ENCODE data around the gene PICALM.

The PICALM gene

DNA sequence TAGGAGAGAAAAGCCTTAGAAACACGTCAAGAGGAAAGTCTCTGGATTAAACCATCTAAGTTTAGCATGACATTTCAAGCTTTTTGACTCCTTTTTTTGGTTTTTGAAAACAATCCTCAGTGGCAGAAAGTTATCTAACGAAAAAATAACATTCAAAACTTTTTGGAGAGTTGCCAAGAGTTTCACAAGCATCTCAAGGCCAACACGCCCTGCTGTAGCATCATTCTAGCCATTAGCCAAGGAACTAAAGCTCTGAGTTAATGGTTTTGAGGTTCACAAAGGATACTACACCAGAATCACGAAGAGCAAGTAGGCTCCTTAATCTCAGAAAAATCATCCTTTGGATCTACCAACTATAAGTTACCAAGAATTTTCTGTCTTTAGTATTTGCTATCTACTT lies 94.8 kb downstream of the PICALM start:
- TF ChIP-seq, protein P1, sequence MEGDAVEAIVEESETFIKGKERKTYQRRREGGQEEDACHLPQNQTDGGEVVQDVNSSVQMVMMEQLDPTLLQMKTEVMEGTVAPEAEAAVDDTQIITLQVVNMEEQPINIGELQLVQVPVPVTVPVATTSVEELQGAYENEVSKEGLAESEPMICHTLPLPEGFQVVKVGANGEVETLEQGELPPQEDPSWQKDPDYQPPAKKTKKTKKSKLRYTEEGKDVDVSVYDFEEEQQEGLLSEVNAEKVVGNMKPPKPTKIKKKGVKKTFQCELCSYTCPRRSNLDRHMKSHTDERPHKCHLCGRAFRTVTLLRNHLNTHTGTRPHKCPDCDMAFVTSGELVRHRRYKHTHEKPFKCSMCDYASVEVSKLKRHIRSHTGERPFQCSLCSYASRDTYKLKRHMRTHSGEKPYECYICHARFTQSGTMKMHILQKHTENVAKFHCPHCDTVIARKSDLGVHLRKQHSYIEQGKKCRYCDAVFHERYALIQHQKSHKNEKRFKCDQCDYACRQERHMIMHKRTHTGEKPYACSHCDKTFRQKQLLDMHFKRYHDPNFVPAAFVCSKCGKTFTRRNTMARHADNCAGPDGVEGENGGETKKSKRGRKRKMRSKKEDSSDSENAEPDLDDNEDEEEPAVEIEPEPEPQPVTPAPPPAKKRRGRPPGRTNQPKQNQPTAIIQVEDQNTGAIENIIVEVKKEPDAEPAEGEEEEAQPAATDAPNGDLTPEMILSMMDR (IDR thresholded peaks at IDR 0.05; ENCODE audit: low read depth, low read length), result no peak
- no peaks in the 10 kb centered on the region for H3K4me1 ChIP-seq
- peaks cover 25% of the 10 kb centered on the region for H3K36me3 ChIP-seq

DNA sequence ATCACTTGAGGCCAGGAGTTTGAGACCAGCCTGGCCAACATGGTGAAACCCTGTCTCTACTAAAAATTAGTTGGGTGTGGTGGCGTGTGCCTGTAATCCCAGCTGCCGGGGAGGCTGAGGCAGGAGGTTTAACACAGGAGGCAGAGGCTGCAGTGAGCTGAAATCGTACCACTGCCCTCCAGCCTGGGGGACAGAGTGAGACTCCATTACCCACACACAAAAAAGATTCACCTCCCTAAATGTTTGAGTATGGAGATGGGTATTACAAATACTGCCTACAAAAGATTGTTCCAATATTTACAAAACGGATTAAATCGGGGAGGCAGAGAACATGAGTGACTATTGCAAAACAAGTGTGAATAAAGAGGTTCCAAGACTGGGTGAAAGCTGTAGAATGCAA lies 98.3 kb downstream of the PICALM start:
- H3K4me3 ChIP-seq (ENCODE audit: low read depth, low read length), result no peak overlapping the region
- peaks cover 25% of the 10 kb centered on the region for H3K36me3 ChIP-seq

More for the DNA sequence above, 94.8 kb downstream of the PICALM start:
- no peak overlapping the region for H3K4me3 ChIP-seq (ENCODE audit: low read depth, low read length)
- no peaks in the 10 kb centered on the region for H3K27me3 ChIP-seq
- no peak for DNase-seq
- H3K9me3 ChIP-seq, result no peaks in the 10 kb centered on the region

DNA sequence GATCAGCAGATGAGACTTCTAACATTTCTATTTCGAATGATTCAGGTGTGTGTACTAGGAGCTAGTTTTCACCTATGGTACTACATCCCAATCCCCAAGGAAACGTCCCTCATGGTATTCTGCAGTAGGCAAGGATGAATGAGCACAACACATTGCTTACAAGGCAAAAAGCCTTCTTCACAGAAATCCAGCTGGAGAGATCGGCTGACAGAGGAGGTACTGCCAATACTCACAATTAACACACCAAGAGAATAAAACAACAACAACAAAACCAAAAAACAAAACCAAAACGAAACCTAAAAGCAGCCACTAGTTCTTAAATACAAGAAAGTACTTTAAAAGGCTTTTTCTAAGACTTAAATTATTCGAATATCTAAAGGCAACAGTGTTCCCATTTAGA lies 101.4 kb downstream of the PICALM start:
- TF ChIP-seq, protein P1 (IDR thresholded peaks at IDR 0.05; ENCODE audit: low read depth, low read length), result no peak

More for the DNA sequence above, 98.3 kb downstream of the PICALM start:
- TF ChIP-seq, protein P1 (IDR thresholded peaks at IDR 0.05; ENCODE audit: low read depth, low read length), result no peak
- Histone ChIP-seq H3K27me3 (no peaks in the 10 kb centered on the region), H3K9me3 (no peaks in the 10 kb centered on the region), H3K4me1 (no peaks in the 10 kb centered on the region)
- DNase-seq, result no peak

DNA sequence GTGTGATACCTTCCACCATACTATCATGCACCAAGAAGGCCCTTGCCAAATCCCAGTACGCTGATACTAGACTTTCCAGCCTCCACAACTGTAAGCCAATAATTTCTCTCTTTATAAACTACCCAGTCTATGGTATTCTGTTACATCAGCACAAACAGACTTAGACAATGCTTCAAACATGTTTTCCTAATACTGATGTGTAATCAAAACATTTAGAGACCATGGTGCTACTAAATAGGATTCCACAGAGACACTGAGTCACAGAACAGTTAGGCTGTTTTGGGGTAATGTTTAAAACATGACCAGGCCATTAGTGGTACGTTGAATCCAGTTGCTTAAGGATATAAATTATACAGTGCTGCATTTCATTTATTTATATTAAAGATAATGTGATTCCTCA lies 103.7 kb downstream of the PICALM start:
- no peaks in the 10 kb centered on the region for H3K27me3 ChIP-seq
- H3K36me3 ChIP-seq, result peaks cover 9% of the 10 kb centered on the region
- DNase-seq, result no peak
- H3K9me3 ChIP-seq, result no peaks in the 10 kb centered on the region
- peaks cover 7% of the 10 kb centered on the region; the same call in 1 of the 2 replicates for H3K4me1 ChIP-seq
- TF ChIP-seq, protein P1 (IDR thresholded peaks at IDR 0.05; ENCODE audit: low read depth, low read length), result no peak
- H3K4me3 ChIP-seq (ENCODE audit: low read depth, low read length), result no peak overlapping the region

More for the DNA sequence above, 101.4 kb downstream of the PICALM start:
- H3K4me3 ChIP-seq (ENCODE audit: low read depth, low read length), result no peak overlapping the region
- no peaks in the 10 kb centered on the region for H3K27me3 ChIP-seq
- H3K36me3 ChIP-seq, result peaks cover 24% of the 10 kb centered on the region
- no peaks in the 10 kb centered on the region for H3K9me3 ChIP-seq
- no peaks in the 10 kb centered on the region for H3K4me1 ChIP-seq
- DNase-seq, result no peak

DNA sequence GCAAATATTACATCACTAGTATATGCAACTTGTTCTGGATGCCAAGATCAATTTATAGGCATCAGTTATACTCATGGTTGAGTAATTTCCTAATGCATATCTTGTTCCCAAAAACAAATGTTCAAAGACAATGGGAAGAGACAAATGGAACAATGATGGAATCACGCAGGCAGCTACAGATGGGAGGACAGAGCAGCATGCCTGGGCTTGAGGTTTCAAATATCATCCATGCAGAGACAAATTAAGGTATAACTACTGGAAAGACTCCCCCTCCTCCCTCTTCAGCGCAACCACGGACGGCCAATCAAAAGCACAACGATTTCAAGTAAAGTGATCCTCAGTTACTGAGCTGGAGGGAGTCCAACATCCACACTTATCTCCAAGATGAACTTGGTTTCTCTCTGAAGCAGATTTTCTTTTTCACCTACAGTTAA lies 106.9 kb downstream of the PICALM start:
- no peaks in the 10 kb centered on the region for H3K27me3 ChIP-seq
- peaks cover 7% of the 10 kb centered on the region; the same call in 1 of the 2 replicates for H3K4me1 ChIP-seq
- DNase-seq, result no peak
- no peaks in the 10 kb centered on the region for H3K9me3 ChIP-seq
- no peak overlapping the region for H3K4me3 ChIP-seq (ENCODE audit: low read depth, low read length)
- no peaks in the 10 kb centered on the region; the same call in none of the 2 replicates for H3K36me3 ChIP-seq
- TF ChIP-seq, protein P1 (IDR thresholded peaks at IDR 0.05; ENCODE audit: low read depth, low read length), result no peak

DNA sequence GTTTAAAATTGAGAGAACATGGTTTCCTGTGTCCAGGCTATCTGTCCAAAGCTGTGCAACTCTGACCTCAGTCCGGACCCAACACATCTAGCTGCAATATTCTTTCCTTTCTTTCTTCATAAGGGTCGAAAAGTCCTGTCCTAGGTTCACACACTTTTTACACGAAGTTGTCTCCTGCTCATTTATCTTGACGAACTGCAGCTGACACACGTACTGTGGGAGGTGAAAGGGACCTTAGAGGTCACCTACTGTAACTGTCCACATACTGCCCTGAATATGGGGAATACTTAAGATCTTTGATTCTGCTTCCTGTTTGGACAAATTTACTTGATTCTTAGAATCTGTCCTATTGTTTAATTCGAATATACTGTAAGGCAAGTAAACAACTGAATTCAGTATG lies 107.8 kb downstream of the PICALM start:
- no peaks in the 10 kb centered on the region for H3K27me3 ChIP-seq
- H3K9me3 ChIP-seq, result no peaks in the 10 kb centered on the region
- no peak for DNase-seq
- H3K4me1 ChIP-seq, result peaks cover 7% of the 10 kb centered on the region; the same call in 1 of the 2 replicates
- H3K36me3 ChIP-seq, result peaks cover 5% of the 10 kb centered on the region
- H3K4me3 ChIP-seq (ENCODE audit: low read depth, low read length), result no peak overlapping the region
- TF ChIP-seq, protein P1 (IDR thresholded peaks at IDR 0.05; ENCODE audit: low read depth, low read length), result no peak

Measured in BE2C (cell line).